Thyroid gland (tissue), 4 donors: ENCODE measurements around the gene SELENOM.

Experiments
- CTCF ChIP-seq, 6 experiments: fragments of 200-600 bp in 3 of 6; fragments of 450-650 bp in 3 of 6; sonication (generic) in 3 of 6; IDR thresholded peaks; one replicate each; pipeline ENCODE4 v1.5.1; 2016 to 2019; ENCODE audit warnings: antibody characterized with exemption in 6 of 6, mild to moderate bottlenecking in 2 of 6, inconsistent platforms in 1 of 6, moderate library complexity in 1 of 6
- POLR2A ChIP-seq, 2 donors: fragments of 450-650 bp; IDR thresholded peaks; one replicate each; pipeline ENCODE4 v1.6.1; 2017; ENCODE audit warnings: antibody characterized with exemption in 2 of 2, mild to moderate bottlenecking in 2 of 2, moderate library complexity in 1 of 2

- no peak for TF ChIP-seq CTCF (IDR thresholded peaks at IDR 0.05)
- no peak for TF ChIP-seq POLR2A (IDR thresholded peaks at IDR 0.05)
These were observed 3.3 kb downstream of the SELENOM start for GRCh38 chr22:31103899-31104694.
